ENCODE data around the gene LRRC52. TPM values are rescaled to one million over a fixed set of nuclear protein-coding genes. Genes with fewer than 3 reads are reported as not detected.

The LRRC52 gene
- total RNA-seq, 2 donors from 2014 or later, result not detected

GRCh38 chr1:165525708-165526107 is 18.1 kb upstream of the LRRC52 start:
- H3K4me1 ChIP-seq (replicated peaks), result no peaks in the 10 kb centered on the region
- H3K27ac ChIP-seq, result no peak overlapping the region
- WGBS, result 81% methylated on average over 3 of the region's 3 CpGs
- DNase-seq (ENCODE audit: low spot score), result no peak
- intact Hi-C loops (cut with DNase I), result no loop called here
- TF ChIP-seq, protein P1, sequence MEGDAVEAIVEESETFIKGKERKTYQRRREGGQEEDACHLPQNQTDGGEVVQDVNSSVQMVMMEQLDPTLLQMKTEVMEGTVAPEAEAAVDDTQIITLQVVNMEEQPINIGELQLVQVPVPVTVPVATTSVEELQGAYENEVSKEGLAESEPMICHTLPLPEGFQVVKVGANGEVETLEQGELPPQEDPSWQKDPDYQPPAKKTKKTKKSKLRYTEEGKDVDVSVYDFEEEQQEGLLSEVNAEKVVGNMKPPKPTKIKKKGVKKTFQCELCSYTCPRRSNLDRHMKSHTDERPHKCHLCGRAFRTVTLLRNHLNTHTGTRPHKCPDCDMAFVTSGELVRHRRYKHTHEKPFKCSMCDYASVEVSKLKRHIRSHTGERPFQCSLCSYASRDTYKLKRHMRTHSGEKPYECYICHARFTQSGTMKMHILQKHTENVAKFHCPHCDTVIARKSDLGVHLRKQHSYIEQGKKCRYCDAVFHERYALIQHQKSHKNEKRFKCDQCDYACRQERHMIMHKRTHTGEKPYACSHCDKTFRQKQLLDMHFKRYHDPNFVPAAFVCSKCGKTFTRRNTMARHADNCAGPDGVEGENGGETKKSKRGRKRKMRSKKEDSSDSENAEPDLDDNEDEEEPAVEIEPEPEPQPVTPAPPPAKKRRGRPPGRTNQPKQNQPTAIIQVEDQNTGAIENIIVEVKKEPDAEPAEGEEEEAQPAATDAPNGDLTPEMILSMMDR (IDR thresholded peaks at IDR 0.05), result no peak
- no peak for TF ChIP-seq POLR2AphosphoS5 (IDR thresholded peaks at IDR 0.05)
- no peak for TF ChIP-seq POLR2A (IDR thresholded peaks at IDR 0.05)
- H3K36me3 ChIP-seq, result no peaks in the 10 kb centered on the region
- H3K27me3 ChIP-seq (replicated peaks; ENCODE audit: insufficient read depth), result no peaks in the 10 kb centered on the region
- H3K9me3 ChIP-seq, result no peaks in the 10 kb centered on the region
- H3K4me3 ChIP-seq, result no peak overlapping the region

- Histone ChIP-seq H3K36me3 (no peaks in the 10 kb centered on the region), H3K27me3 (replicated peaks; ENCODE audit: insufficient read depth) (no peaks in the 10 kb centered on the region), H3K9me3 (no peaks in the 10 kb centered on the region), H3K4me1 (replicated peaks) (no peaks in the 10 kb centered on the region), H3K4me3 (no peak overlapping the region), H3K27ac (no peak overlapping the region)
- whole genome bisulfite sequencing, result 66% methylated on average over 7 of the region's 7 CpGs
- intact Hi-C loops (cut with DNase I), result no loop called here
- TF ChIP-seq POLR2A (IDR thresholded peaks at IDR 0.05) (no peak), POLR2AphosphoS5 (IDR thresholded peaks at IDR 0.05) (no peak)
- TF ChIP-seq, protein P1 (IDR thresholded peaks at IDR 0.05), result no peak
- DNase-seq (ENCODE audit: low spot score), result no peak
Observed at GRCh38 chr1:165527251-165528007, 16.4 kb upstream of the LRRC52 start.

- 2% methylated on average over 2 of the region's 2 CpGs for WGBS
- Histone ChIP-seq H3K27me3 (replicated peaks; ENCODE audit: insufficient read depth) (no peaks in the 10 kb centered on the region), H3K36me3 (no peaks in the 10 kb centered on the region)
Observed at GRCh38 chr1:165531021-165531420, 12.8 kb upstream of the LRRC52 start.

DNA sequence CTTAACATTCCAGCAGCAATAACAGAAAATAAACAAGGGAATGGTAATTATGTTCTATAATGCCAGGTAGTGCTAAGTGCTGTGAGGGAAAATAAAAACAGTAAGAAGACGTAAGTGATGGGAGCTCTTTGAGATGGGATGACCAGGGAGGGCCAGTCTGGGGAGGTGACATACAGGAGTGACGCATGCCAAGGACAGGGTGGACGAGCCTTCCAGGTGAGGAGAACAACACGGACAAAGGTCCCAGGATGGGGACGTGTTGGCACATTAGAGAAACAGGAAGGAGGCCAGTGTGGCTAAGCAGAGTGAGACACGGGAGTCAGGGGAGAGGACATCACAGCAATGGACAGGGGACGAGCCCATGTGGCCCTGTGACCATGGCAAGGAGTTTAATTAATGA is 11.7 kb upstream of the LRRC52 start:
- Histone ChIP-seq H3K4me1 (replicated peaks) (no peaks in the 10 kb centered on the region), H3K27me3 (replicated peaks; ENCODE audit: insufficient read depth) (no peaks in the 10 kb centered on the region), H3K27ac (no peak overlapping the region), H3K9me3 (no peaks in the 10 kb centered on the region), H3K4me3 (no peak overlapping the region), H3K36me3 (no peaks in the 10 kb centered on the region)
- intact Hi-C loops (cut with DNase I), result no loop called here
- DNase-seq (ENCODE audit: low spot score), result no peak
- 73% methylated on average over 7 of the region's 7 CpGs for WGBS
- TF ChIP-seq POLR2AphosphoS5 (IDR thresholded peaks at IDR 0.05), result no peak
- TF ChIP-seq, protein P1 (IDR thresholded peaks at IDR 0.05), result no peak
- no peak for TF ChIP-seq POLR2A (IDR thresholded peaks at IDR 0.05)

More at GRCh38 chr1:165531021-165531420, 12.8 kb upstream of the LRRC52 start:
- no peaks in the 10 kb centered on the region for H3K4me1 ChIP-seq (replicated peaks)
- no peak overlapping the region for H3K4me3 ChIP-seq
- peak; percentile 10 for DNase-seq (ENCODE audit: low spot score)
- intact Hi-C loops (cut with DNase I), result no loop called here
- no peak overlapping the region for H3K27ac ChIP-seq
- TF ChIP-seq POLR2A (IDR thresholded peaks at IDR 0.05), result no peak
- TF ChIP-seq, protein P1 (IDR thresholded peaks at IDR 0.05), result no peak
- TF ChIP-seq POLR2AphosphoS5 (IDR thresholded peaks at IDR 0.05), result no peak
- no peaks in the 10 kb centered on the region for H3K9me3 ChIP-seq

DNA sequence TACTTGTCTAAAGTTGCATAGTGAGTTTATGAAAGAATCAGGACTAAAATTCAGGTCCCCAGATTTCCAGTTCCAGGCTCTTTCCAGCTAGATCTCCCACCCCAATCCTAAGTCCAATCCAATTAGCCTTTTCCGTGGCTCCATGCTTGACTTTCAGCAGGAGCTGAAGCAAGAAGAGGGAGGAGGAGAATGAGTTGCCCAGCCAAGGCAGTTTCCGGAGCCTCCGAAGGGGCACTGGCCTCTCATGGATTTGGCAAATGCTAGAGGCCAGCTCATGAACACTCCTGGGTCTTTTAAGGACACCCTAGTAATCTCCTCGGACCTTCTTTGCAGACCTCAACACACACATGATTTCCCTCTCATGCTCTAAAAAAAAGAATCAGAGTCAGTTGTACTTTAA is 10.5 kb upstream of the LRRC52 start:
- no peaks in the 10 kb centered on the region for H3K9me3 ChIP-seq
- H3K4me1 ChIP-seq (replicated peaks), result no peaks in the 10 kb centered on the region
- no peak for DNase-seq (ENCODE audit: low spot score)
- no peaks in the 10 kb centered on the region for H3K27me3 ChIP-seq (replicated peaks; ENCODE audit: insufficient read depth)
- WGBS, result 89% methylated on average over 4 of the region's 4 CpGs
- TF ChIP-seq POLR2AphosphoS5 (IDR thresholded peaks at IDR 0.05) (no peak), POLR2A (IDR thresholded peaks at IDR 0.05) (no peak)
- TF ChIP-seq, protein P1 (IDR thresholded peaks at IDR 0.05), result no peak
- no peak overlapping the region for H3K27ac ChIP-seq
- H3K36me3 ChIP-seq, result no peaks in the 10 kb centered on the region
- no peak overlapping the region for H3K4me3 ChIP-seq
- intact Hi-C loops (cut with DNase I), result no loop called here
